Heart left ventricle (tissue), 16 donors: ENCODE measurements around the gene RUNX3. TPM values are rescaled to one million over a fixed set of nuclear protein-coding genes. Genes with fewer than 3 reads are reported as not detected.

Experiments
- ATAC-seq, 4 donors: fragments of 200-7000 bp; cut with Tn5 transposase; one replicate each; pipeline ENCODE4 v1.9.1; 2020 to 2022; ENCODE audit warnings: moderate library complexity in 4 of 4, mild to moderate bottlenecking in 3 of 4, moderate number of reproducible peaks in 1 of 4
- DNase-seq, 5 donors: peaks; one replicate each; pipeline ENCODE4 v3.0.0-alpha.2; 2020
- H3K27ac ChIP-seq, 12 donors: fragments of 200-600 bp; sonication (generic) in 4 of 12; one replicate each; pipeline versions ENCODE4 v1.5.0 to v1.8.0; 2016 to 2022; ENCODE audit warnings: mild to moderate bottlenecking in 2 of 12
- H3K27me3 ChIP-seq, 9 donors: fragments of 200-600 bp; sonication (generic) in 2 of 9; one replicate each; pipeline versions ENCODE4 v1.5.1 to v1.8.0; 2016 to 2022; ENCODE audit warnings: mild to moderate bottlenecking in 3 of 9
- H3K36me3 ChIP-seq, 9 donors: fragments of 200-600 bp; sonication (generic) in 2 of 9; one replicate each; pipeline versions ENCODE4 v1.5.0 to v1.8.0; 2018 to 2022; ENCODE audit warnings: mild to moderate bottlenecking in 2 of 9
- H3K4me1 ChIP-seq, 12 donors: fragments of 200-600 bp; sonication (generic) in 4 of 12; one replicate each; pipeline versions ENCODE4 v1.5.0 to v1.8.0; 2016 to 2022; ENCODE audit warnings: mild to moderate bottlenecking in 3 of 12
- H3K4me3 ChIP-seq, 12 donors: fragments of 200-600 bp; sonication (generic) in 4 of 12; one replicate each; pipeline versions ENCODE4 v1.5.0 to v1.8.0; 2017 to 2022; ENCODE audit warnings: mild to moderate bottlenecking in 9 of 12, moderate library complexity in 4 of 12
- H3K9me3 ChIP-seq, 12 donors: fragments of 200-600 bp; sonication (generic) in 4 of 12; one replicate each; pipeline versions ENCODE4 v1.5.0 to v1.8.0; 2016 to 2022; ENCODE audit warnings: mild to moderate bottlenecking in 1 of 12
- CTCF ChIP-seq, 12 donors: fragments of 200-600 bp; sonication (generic) in 4 of 12; IDR thresholded peaks; one replicate each; pipeline versions ENCODE4 v1.5.0 to v1.8.0; 2018 to 2022; ENCODE audit warnings: antibody characterized with exemption in 12 of 12, mild to moderate bottlenecking in 5 of 12
- POLR2A ChIP-seq, 2 donors: fragments of 450-650 bp; IDR thresholded peaks; one replicate each; pipeline ENCODE4 v1.6.1; 2017; ENCODE audit warnings: antibody characterized with exemption in 2 of 2, mild to moderate bottlenecking in 2 of 2, moderate library complexity in 2 of 2
- WGBS, 4 donors: extraction: QIAGEN DNeasy Blood & Tissue Kit in 2 of 4; methylation state at CpG; one replicate each; pipeline versions ENCODE4 v1.1.5 to v1.1.7; 2013 to 2018; 5-methylcytosine and 5-hydroxymethylcytosine counted together
- intact Hi-C, 10 donors: fragments of 100-400 bp; cut with DNase I; formaldehyde crosslinking; loops; one replicate each; pipeline versions ENCODE4 v1.11.1 to v1.14.2; 2022
- polyA plus RNA-seq, 2 donors: library from polyadenylated mRNA; stranded (reverse); fragments of 200-250 nt; gene quantifications; one replicate each; pipeline ENCODE4 v1.2.3, GENCODE V29; 2013
- total RNA-seq, 9 donors: library from RNA; depleted of rRNA in 2 of 9; stranded (reverse); fragments of >200 nt in 2 of 9; fragmentation: NEBNext Ultra II Directional in 3 of 9; extraction: Animal tissue kit (Norgen Biotek cat#: 25700) in 3 of 9; gene quantifications; one replicate each; pipeline versions ENCODE4 v1.1.0 to v1.2.4, GENCODE V29; 2016 to 2023
- donor health status: ischemic (EF 13 %, LVEDD 7.1; RV severe dilation, severe dysfunction).
- donor health status: healthy with polysubstance abuse.
- donor health status: DM: no; HTN: yes; CAD: no.
- donor health status: DM: no; HTN: no; CAD: no.
- donor health status: ischemic (EF 25% LVEDD 6.9; RV normal size, moderate dysfunction).
- donor health status: ischemic (EF 25% LVEDD 5.7; RV mildly dilated, moderate dysfunction).
- donor health status: healthy.
- donor health status: DM: yes; HTN: yes; CAD: no.
- donor health status: ischemic (EF 35%, LVEDD 5.7; RV mildly dilated, moderate dysfunction).
- donor health status: nonischemic (EF 11% LVEDD 7.7; RV severe dilation, severe dysfunction).
- donor health status: DM: yes; HTN: yes; CAD: no.
- donor health status: PGD.
- donor health status: ischemic (EF 29% LVEDD 5.4; RV normal size, mild dysfunction).
- donor health status: nonischemic (EF 23%, LVEDD 6.1; RV moderate dilation, normal function).

Gene RUNX3
- total and polyA plus RNA-seq, 11 donors = 0.21 to 8.7 (median 0.38) TPM

GRCh38 chr1:24973315-24973714, 43.2 kb upstream of the RUNX3 start:
- TF ChIP-seq POLR2A (IDR thresholded peaks at IDR 0.05) (no peak), CTCF (IDR thresholded peaks at IDR 0.05) (no peak)
- 59 to 81% (median 66%) methylated on average over 5 of the region's 5 CpGs for WGBS, 4 donors
- Histone ChIP-seq H3K4me3 (no peak overlapping the region), H3K27ac (no peak overlapping the region), H3K9me3 (peaks cover 0 to 30% (median 13%) of the 10 kb centered on the region in 12 donors), H3K4me1 (peaks cover 0 to 16% (median 0%) of the 10 kb centered on the region in 12 donors), H3K36me3 (no peaks in the 10 kb centered on the region), H3K27me3 (peaks cover 0 to 37% (median 8%) of the 10 kb centered on the region in 9 donors)
- intact Hi-C loops = no loop called here
- ATAC-seq = no peak
- DNase-seq = peak in 1 of 5 donors; percentile 5

GRCh38 chr1:24972915-24973242, 42.8 kb upstream of the RUNX3 start:
- Histone ChIP-seq H3K9me3 (peaks cover 0 to 30% (median 13%) of the 10 kb centered on the region in 12 donors), H3K36me3 (no peaks in the 10 kb centered on the region), H3K27me3 (peaks cover 0 to 41% (median 8%) of the 10 kb centered on the region in 9 donors), H3K4me3 (no peak overlapping the region), H3K4me1 (peaks cover 0 to 16% (median 0%) of the 10 kb centered on the region in 12 donors), H3K27ac (no peak overlapping the region)
- WGBS, 4 donors = 77 to 88% (median 78%) methylated on average over 5 to 6 of the region's 6 CpGs
- peak in 1 of 5 donors; percentile 3 for DNase-seq
- TF ChIP-seq POLR2A (IDR thresholded peaks at IDR 0.05) (no peak), CTCF (IDR thresholded peaks at IDR 0.05) (no peak)
- intact Hi-C loops = no loop called here
- ATAC-seq = no peak

- WGBS, 4 donors = 59 to 65% (median 61%) methylated on average over 8 of the region's 8 CpGs
- DNase-seq = peak in 1 of 5 donors; percentile 11
Measured at GRCh38 chr1:24972221-24972914, 42.3 kb upstream of the RUNX3 start.

More at GRCh38 chr1:24972221-24972914, 42.3 kb upstream of the RUNX3 start:
- Histone ChIP-seq H3K9me3 (peaks cover 0 to 30% (median 13%) of the 10 kb centered on the region in 12 donors), H3K27me3 (peaks cover 0 to 46% (median 12%) of the 10 kb centered on the region in 9 donors), H3K4me3 (no peak overlapping the region), H3K36me3 (no peaks in the 10 kb centered on the region), H3K4me1 (peaks cover 0 to 16% (median 0%) of the 10 kb centered on the region in 12 donors), H3K27ac (no peak overlapping the region)
- no peak for TF ChIP-seq POLR2A (IDR thresholded peaks at IDR 0.05)
- no peak for TF ChIP-seq CTCF (IDR thresholded peaks at IDR 0.05)
- ATAC-seq = no peak
- intact Hi-C loops = no loop called here
